Stomach (tissue), 9 donors: ENCODE results near the gene TMED3. TPM values are rescaled to one million over a fixed set of nuclear protein-coding genes. Genes with fewer than 3 reads are reported as not detected.

Source experiments
- DNase-seq, 2 donors: peaks; one replicate each; pipeline versions ENCODE4 v3.0.0 to v3.0.0-alpha.2; 2013 to 2019
- H3K27ac ChIP-seq, 5 donors: fragments of 200-600 bp in 4 of 5; sonication (generic) in 4 of 5; one replicate each; pipeline ENCODE4 v1.5.1; 2013 to 2019; ENCODE audit warnings: mild to moderate bottlenecking in 1 of 5, moderate library complexity in 1 of 5
- H3K27me3 ChIP-seq, 3 donors: fragments of 200-600 bp; sonication (generic); one replicate each; pipeline ENCODE4 v1.5.1; 2017 to 2019; ENCODE audit warnings: mixed run types in 1 of 3
- H3K36me3 ChIP-seq, 4 donors: fragments of 200-600 bp; sonication (generic); 1 replicate in 3 of 4; 2 replicates in 1 of 4; pipeline ENCODE4 v1.5.1; 2016 to 2019
- H3K4me1 ChIP-seq, 4 donors: fragments of 200-600 bp; sonication (generic); one replicate each; pipeline ENCODE4 v1.5.1; 2016 to 2019
- H3K4me3 ChIP-seq, 4 donors: fragments of 200-600 bp; sonication (generic) in 3 of 4; one replicate each; pipeline ENCODE4 v1.5.1; 2016 to 2019; ENCODE audit warnings: mild to moderate bottlenecking in 1 of 4
- H3K9me3 ChIP-seq, 4 donors: fragments of 200-600 bp; sonication (generic); one replicate each; pipeline ENCODE4 v1.5.1; 2016 to 2019
- CTCF ChIP-seq, 7 experiments: fragments of 450-650 bp in 4 of 7; fragments of 200-600 bp in 3 of 7; sonication (generic) in 3 of 7; IDR thresholded peaks; one replicate each; pipeline ENCODE4 v1.5.1; 2016 to 2019; ENCODE audit warnings: antibody characterized with exemption in 7 of 7, control low read depth in 2 of 7, mild to moderate bottlenecking in 1 of 7
- EP300 ChIP-seq: sonication (generic); formaldehyde crosslinking; IDR thresholded peaks from one replicate; pipeline ENCODE4 v1.6.1; 2017; ENCODE audit warnings: antibody characterized with exemption
- POLR2A ChIP-seq, 4 donors: fragments of 450-650 bp; IDR thresholded peaks; one replicate each; pipeline ENCODE4 v1.6.1; 2016; ENCODE audit warnings: antibody characterized with exemption in 4 of 4, control low read depth in 2 of 4, mild to moderate bottlenecking in 1 of 4, moderate library complexity in 1 of 4
- POLR2AphosphoS5 ChIP-seq, 3 donors: sonication (generic); formaldehyde crosslinking; IDR thresholded peaks; one replicate each; pipeline ENCODE4 v1.6.1; 2016; ENCODE audit warnings: antibody characterized with exemption in 3 of 3
- WGBS, 5 donors: extraction: QIAGEN DNeasy Blood & Tissue Kit in 3 of 5; methylation state at CpG; one replicate each; pipeline versions ENCODE4 v1.1.5 to v1.1.7; 2013 to 2018; 5-methylcytosine and 5-hydroxymethylcytosine counted together
- intact Hi-C: fragments of 100-400 bp; cut with DNase I; formaldehyde crosslinking; loops from one replicate; pipeline ENCODE4 v1.15.1; 2023; ENCODE audit warnings: low total_unique reads
- polyA plus RNA-seq, 3 donors: library from polyadenylated mRNA; stranded (reverse); fragments of 200-250 nt; gene quantifications; one replicate each; pipeline ENCODE4 v1.2.3, GENCODE V29; 2013
- total RNA-seq, 5 donors: library from RNA; depleted of rRNA; stranded (reverse); fragments of >200 nt; gene quantifications; one replicate each; pipeline versions ENCODE4 v1.1.0 to v1.2.3, GENCODE V29; 2014 to 2016
- donor health status: healthy with polysubstance abuse.
- donor health status: Bipolar disorder and iron deficiency.
- donor health status: healthy.

Gene TMED3
- total and polyA plus RNA-seq, 8 donors = 29.0 to 250 (median 94.5) TPM

DNA sequence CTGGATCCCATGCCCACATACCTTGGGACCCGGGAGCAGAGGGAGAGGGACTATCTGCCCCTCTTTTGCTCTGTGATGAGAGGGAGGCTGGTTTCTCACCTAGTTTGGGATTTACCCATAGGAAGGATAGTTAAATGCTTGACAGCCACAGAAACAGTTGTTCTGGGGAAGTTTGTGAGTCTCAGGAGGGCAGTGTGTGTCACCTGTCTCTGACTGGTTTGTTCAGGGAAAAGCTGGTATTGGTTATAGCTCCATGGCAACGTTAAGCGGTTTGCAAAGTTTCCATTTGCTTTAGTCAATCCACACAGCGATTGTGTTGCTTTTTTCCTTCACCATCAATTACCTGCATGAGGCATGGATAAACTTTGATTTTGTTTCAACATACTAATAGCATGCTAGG, 3.7 kb upstream of the TMED3 start:
- peaks cover 5 to 20% (median 19%) of the 10 kb centered on the region in 4 donors for H3K4me1 ChIP-seq
- no peak overlapping the region for H3K4me3 ChIP-seq
- no peaks in the 10 kb centered on the region for H3K36me3 ChIP-seq
- WGBS, 5 donors = 31 to 60% (median 44%) methylated on average over 4 of the region's 4 CpGs
- no peak for DNase-seq
- no peak overlapping the region for H3K27ac ChIP-seq
- peaks cover 0 to 32% (median 0%) of the 10 kb centered on the region in 3 donors for H3K27me3 ChIP-seq
- intact Hi-C loops = no loop called here
- H3K9me3 ChIP-seq = no peaks in the 10 kb centered on the region
- TF ChIP-seq EP300 = no peak
- TF ChIP-seq POLR2A (IDR thresholded peaks at IDR 0.05) = no peak
- TF ChIP-seq CTCF (IDR thresholded peaks at IDR 0.05) = no peak
- TF ChIP-seq POLR2AphosphoS5 (IDR thresholded peaks at IDR 0.05) = no peak

GRCh38 chr15:79308874-79309273, 2.0 kb upstream of the TMED3 start:
- H3K27ac ChIP-seq = no peak overlapping the region
- H3K9me3 ChIP-seq = no peaks in the 10 kb centered on the region
- 35 to 55% (median 51%) methylated on average over 2 of the region's 2 CpGs for WGBS, 5 donors
- H3K27me3 ChIP-seq = peaks cover 0 to 32% (median 0%) of the 10 kb centered on the region in 3 donors
- peaks cover 7 to 34% (median 27%) of the 10 kb centered on the region in 4 donors for H3K4me1 ChIP-seq
- H3K36me3 ChIP-seq = peaks cover 1 to 6% (median 4%) of the 10 kb centered on the region in 4 donors
- DNase-seq = no peak
- TF ChIP-seq CTCF (IDR thresholded peaks at IDR 0.05) = no peak
- no peak for TF ChIP-seq POLR2A (IDR thresholded peaks at IDR 0.05)
- no peak for TF ChIP-seq POLR2AphosphoS5 (IDR thresholded peaks at IDR 0.05)
- TF ChIP-seq EP300 = no peak
- intact Hi-C loops = no loop called here
- H3K4me3 ChIP-seq = no peak overlapping the region

DNA sequence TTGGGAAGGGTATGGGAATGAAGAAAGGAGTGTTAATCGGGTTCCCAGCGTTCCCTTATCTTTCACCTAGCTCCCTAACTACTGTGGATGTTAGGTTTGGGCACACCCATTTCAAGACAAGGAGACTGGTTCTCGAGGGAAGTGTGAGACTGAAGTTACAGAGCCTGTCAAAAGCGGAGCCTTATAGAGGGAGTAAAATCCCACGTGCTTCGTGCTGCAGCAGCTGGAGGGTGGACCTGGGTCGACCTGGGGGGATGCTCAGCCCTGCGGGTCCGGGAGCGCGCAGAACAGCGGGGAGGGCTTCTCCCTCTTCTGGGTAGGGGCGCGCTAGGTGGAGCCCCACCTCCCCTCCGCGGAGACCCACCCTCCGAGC, 314 bp upstream of the TMED3 start:
- peak overlapping the region in 4 of 5 donors; percentile 74 to 81 (median 78) for H3K27ac ChIP-seq
- H3K27me3 ChIP-seq = peaks cover 0 to 20% (median 0%) of the 10 kb centered on the region in 3 donors
- H3K4me1 ChIP-seq = peaks cover 7 to 49% (median 41%) of the 10 kb centered on the region in 4 donors
- WGBS, 5 donors = 0 to 2% (median 1%) methylated on average over 7 to 16 of the region's 17 CpGs
- peaks cover 18 to 23% (median 21%) of the 10 kb centered on the region in 4 donors for H3K36me3 ChIP-seq
- H3K9me3 ChIP-seq = no peaks in the 10 kb centered on the region
- TF ChIP-seq EP300 = no peak
- no peak for TF ChIP-seq POLR2AphosphoS5 (IDR thresholded peaks at IDR 0.05)
- no peak for TF ChIP-seq CTCF (IDR thresholded peaks at IDR 0.05)
- TF ChIP-seq POLR2A (IDR thresholded peaks at IDR 0.05) = no peak
- no peak for DNase-seq
- intact Hi-C loops = no loop called here
- peak overlapping the region; percentile 60 to 91 (median 75) for H3K4me3 ChIP-seq

- intact Hi-C loops = no loop called here
- WGBS, 5 donors = 29 to 45% (median 33%) methylated on average over 8 of the region's 8 CpGs
Measured at GRCh38 chr15:79311901-79312553, 1.1 kb downstream of the TMED3 start.

More at GRCh38 chr15:79311901-79312553, 1.1 kb downstream of the TMED3 start:
- Histone ChIP-seq H3K4me3 (peak overlapping the region; percentile 60 to 91 (median 75)), H3K27ac (peak overlapping the region in 4 of 5 donors; percentile 74 to 81 (median 78)), H3K4me1 (peaks cover 7 to 53% (median 49%) of the 10 kb centered on the region in 4 donors), H3K27me3 (peaks cover 0 to 12% (median 0%) of the 10 kb centered on the region in 3 donors), H3K9me3 (no peaks in the 10 kb centered on the region), H3K36me3 (peaks cover 24 to 37% (median 36%) of the 10 kb centered on the region in 4 donors)
- DNase-seq = peak in 1 of 2 donors; percentile 11
- TF ChIP-seq POLR2AphosphoS5 (IDR thresholded peaks at IDR 0.05) (no peak), EP300 (no peak), POLR2A (IDR thresholded peaks at IDR 0.05) (no peak), CTCF (IDR thresholded peaks at IDR 0.05) (no peak)
